GM06990 (cell line): ENCODE measurements around the gene PVRIG.
"Not testable (repeated sequence)": the region's sequence is repeated elsewhere in the genome, so short reads cannot be mapped to it uniquely, and the experiment has no call there.

Experiments used
- DNase-seq: peaks from one replicate; pipeline ENCODE4 v3.0.0-alpha.2; 2011; ENCODE audit not compliant: insufficient read length; ENCODE audit errors: extremely low read depth
- H3K27me3 ChIP-seq: replicated peaks from 2 replicates; pipeline ENCODE4 v1.6.0; 2011; ENCODE audit warnings: low read length; ENCODE audit not compliant: control insufficient read depth, insufficient read depth
- H3K36me3 ChIP-seq: 2 replicates; pipeline ENCODE4 v1.5.1; 2011; ENCODE audit warnings: low read length; ENCODE audit not compliant: control insufficient read depth, insufficient read depth
- H3K4me3 ChIP-seq: replicated peaks from 2 replicates; pipeline ENCODE4 v1.5.1; 2011; ENCODE audit warnings: low read depth, mild to moderate bottlenecking, control low read depth, low read length
- CTCF ChIP-seq: IDR thresholded peaks from 2 replicates; pipeline ENCODE4 v1.5.1; 2011; ENCODE audit warnings: low read length, control low read depth, mild to moderate bottlenecking, inconsistent platforms; ENCODE audit not compliant: insufficient read depth, poor library complexity, severe bottlenecking

Gene PVRIG

GRCh38 chr7:100174582-100174981, 45.2 kb upstream of the PVRIG start:
- H3K4me3 ChIP-seq, result no peak overlapping the region
- no peaks in the 10 kb centered on the region; the same call in 1 of the 2 replicates for H3K27me3 ChIP-seq
- DNase-seq, result no peak
- no peaks in the 10 kb centered on the region for H3K36me3 ChIP-seq
- no peak for TF ChIP-seq CTCF

GRCh38 chr7:100175296-100175935, 44.3 kb upstream of the PVRIG start:
- TF ChIP-seq CTCF, result no peak
- no peak for DNase-seq
- no peak overlapping the region for H3K4me3 ChIP-seq
- H3K36me3 ChIP-seq, result no peaks in the 10 kb centered on the region
- no peaks in the 10 kb centered on the region; the same call in 1 of the 2 replicates for H3K27me3 ChIP-seq

- Histone ChIP-seq H3K36me3 (no peaks in the 10 kb centered on the region), H3K27me3 (no peaks in the 10 kb centered on the region), H3K4me3 (peak overlapping the region; percentile 63)
- no peak for DNase-seq
- TF ChIP-seq CTCF, result no peak
Measured at GRCh38 chr7:100176096-100177044, 43.4 kb upstream of the PVRIG start.

GRCh38 chr7:100177045-100178001, 42.4 kb upstream of the PVRIG start, which contains the start of the genes GPC2 and STAG3:
Gene GPC2 (minus strand): TSS chr7:100177381. CDS start chr7:100177199, 182 bp downstream.
Gene STAG3 (plus strand): TSS chr7:100177918. CDS start chr7:100180557, 2,639 bp downstream.
- Histone ChIP-seq H3K4me3 (peak within 1 kb of the TSS; percentile 63), H3K27me3 (no peaks in the 10 kb centered on the region), H3K36me3 (no peaks in the 10 kb centered on the region)
- TF ChIP-seq CTCF, result no peak
- peak; percentile 99 for DNase-seq

- not testable (repeated sequence) for H3K36me3 ChIP-seq, H3K4me3 ChIP-seq, DNase-seq, H3K27me3 ChIP-seq
Measured at GRCh38 chr7:100180084-100180483, 39.7 kb upstream of the PVRIG start.

- H3K4me3 ChIP-seq, H3K36me3 ChIP-seq, DNase-seq, H3K27me3 ChIP-seq: not testable (repeated sequence)
Measured at GRCh38 chr7:100182616-100183015, 37.1 kb upstream of the PVRIG start.

- not testable (repeated sequence) for H3K27me3 ChIP-seq, H3K36me3 ChIP-seq, DNase-seq, H3K4me3 ChIP-seq
Measured at GRCh38 chr7:100183090-100183489, 36.7 kb upstream of the PVRIG start.
